HG03280 (cell line): ENCODE measurements around the gene CAMK1D.

ENCODE experiments used
- ATAC-seq: cut with Tn5 transposase; IDR thresholded peaks from one replicate; pipeline ENCODE4 v1.9.1; 2021; ENCODE audit warnings: mild to moderate bottlenecking, moderate library complexity; ENCODE audit not compliant: unreplicated experiment

The CAMK1D gene

GRCh38 chr10:12868229-12868628 lies 518.9 kb downstream of the CAMK1D start:
- ATAC-seq: no peak

DNA sequence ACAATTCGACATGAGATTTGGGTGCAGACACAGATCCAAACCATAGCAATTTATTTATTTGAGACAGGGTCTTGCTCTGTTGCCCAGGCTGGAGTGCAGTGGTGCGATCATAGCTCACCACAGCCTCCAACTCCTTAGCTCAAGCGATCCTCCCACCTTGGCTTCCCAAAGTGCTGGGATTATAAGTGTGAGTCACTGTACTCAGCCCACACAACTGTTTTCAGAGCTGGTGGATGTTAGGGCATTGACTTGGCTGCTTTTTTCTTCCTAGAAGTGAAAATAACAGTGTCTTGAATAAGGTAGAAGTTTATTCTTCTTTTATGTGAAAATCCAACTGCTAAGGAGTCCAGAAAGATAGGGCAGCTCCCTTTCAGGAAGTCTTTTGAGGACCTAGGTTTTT lies 520.1 kb downstream of the CAMK1D start:
- no peak for ATAC-seq

- no peak for ATAC-seq
These were observed 523.2 kb downstream of the CAMK1D start for GRCh38 chr10:12872577-12872976.

DNA sequence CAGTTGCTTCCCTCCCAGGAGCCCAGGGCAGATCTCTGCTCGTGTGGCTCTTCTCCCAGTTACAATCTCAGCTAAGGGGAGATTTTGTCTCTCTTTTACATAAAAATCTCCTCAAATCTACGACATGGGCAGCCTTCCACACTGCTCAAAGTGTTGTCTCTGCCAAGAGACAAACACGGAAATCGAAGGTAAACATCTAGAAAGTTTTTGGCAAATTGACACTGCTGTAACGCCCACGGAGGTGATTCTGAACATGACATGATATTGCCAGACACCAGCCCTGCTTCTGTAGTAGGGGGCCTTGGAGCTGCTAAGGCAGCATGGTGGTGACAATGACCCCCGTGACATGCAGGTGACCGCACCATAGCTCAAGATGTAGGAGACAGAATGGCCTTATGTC lies 523.8 kb downstream of the CAMK1D start:
- no peak for ATAC-seq

DNA sequence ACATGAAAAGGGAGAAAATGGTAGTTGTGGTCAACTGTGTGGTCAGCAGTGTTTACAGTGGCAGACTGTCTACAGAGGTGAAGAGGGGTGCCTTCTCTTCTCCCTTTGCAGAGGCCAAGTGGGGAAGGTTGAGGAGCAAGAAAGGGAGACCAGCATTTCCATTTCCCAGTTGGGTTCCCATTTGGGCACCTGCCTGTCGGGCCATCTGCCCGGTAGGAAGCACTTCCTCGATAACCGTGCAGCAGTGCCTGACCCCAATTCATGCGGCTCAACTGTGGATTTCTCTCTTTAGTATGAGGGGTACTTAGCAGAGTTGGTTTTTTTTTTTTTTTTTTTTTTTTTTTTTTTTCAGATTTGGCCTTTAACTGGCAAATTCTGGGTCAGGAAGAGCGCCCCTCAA lies 525.2 kb downstream of the CAMK1D start:
- ATAC-seq: no peak

DNA sequence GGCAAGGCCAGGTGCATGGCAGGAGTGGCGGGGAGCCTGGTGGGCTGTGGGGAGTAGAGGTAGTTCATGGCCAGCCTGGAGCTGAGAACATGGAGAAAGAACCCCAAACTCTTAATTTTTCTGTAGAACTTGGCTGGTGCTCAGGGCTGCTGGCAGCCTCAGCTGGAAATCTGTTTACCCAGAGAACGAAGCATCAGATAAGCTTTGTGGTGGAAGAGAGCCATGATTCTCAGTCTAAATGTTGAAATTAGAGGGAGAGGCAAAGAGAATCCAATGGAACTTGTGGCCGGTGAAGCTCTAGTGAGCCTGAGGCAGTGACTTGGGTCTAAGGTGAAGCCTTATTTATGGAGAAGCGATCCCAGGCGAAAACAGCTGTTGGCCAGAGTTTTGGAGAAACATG lies 525.8 kb downstream of the CAMK1D start:
- no peak for ATAC-seq

DNA sequence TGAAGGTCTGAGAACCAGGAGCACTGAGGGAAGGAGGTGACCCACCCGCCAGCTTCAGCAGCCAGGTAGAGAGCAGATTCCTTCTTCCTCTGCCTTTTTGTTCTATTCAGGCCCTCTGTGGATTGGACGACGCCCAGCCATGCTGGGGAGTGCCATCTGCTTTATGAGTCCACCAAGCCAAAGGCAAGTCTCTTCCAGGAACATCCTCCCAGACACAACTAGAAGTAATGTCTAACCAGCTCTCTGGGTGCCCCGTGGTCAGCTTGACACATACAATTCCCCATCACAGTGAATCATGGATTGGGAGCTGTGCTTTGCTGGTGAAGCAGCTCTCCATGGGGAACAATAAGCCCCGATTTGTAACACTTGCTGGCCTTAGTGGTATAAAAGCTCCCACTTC lies 526.9 kb downstream of the CAMK1D start:
- ATAC-seq: no peak

DNA sequence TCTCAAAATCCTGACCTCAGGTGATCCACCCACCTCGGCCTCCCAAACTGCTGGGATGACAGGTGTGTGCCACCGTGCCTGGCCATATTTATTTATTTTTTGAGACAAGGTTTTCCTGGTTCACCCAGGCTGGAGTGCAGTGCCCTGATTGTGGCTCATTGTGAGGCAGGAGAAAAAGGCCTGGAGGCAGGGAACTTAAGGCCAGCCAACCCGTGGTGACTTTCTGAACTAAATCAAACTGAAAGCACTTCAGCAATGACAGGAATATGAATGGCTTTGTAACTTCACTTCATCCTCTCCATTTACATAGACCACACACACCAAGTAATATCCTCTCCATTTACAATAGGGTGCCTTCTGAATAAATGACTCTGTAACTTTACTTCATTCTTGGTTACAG lies 527.8 kb downstream of the CAMK1D start:
- ATAC-seq: no peak

GRCh38 chr10:12880423-12880822 lies 531.1 kb downstream of the CAMK1D start:
- no peak for ATAC-seq

DNA sequence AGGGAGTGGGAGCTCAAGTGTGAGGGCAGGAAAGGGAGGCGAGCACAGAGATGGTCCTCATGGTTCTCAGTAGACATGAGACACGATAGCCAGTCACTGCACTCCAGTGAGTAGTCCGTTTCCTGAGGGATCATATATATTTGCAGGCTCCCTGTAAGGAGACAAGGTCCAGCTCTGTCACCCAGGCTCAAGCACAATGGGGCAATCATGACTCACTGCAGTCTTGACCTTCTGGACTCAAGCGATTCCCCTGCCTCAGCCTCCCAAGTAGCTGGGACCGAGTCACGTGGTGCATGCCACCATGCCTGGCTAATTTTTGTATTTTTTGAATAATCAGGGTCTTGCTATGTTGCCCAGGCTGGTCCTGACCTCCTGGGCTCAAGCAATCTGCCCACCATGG lies 535.5 kb downstream of the CAMK1D start:
- no peak for ATAC-seq
